IMR-90 (cell line): ENCODE data around the gene PSENEN. TPM values are rescaled to one million over a fixed set of nuclear protein-coding genes. Genes with fewer than 3 reads are reported as not detected.

Experiments used
- ATAC-seq: fragments of 200-7000 bp; cut with Tn5 transposase; 2 replicates; pipeline ENCODE4 v1.9.1; 2020; ENCODE audit warnings: low read depth, mild to moderate bottlenecking, moderate library complexity
- BruUV-seq: library from RNA; stranded (reverse); fragments of 400-500 nt; replicated peaks from 2 replicates; lab custom pipeline; 2021; lab: Mats Ljungman, UMichigan
- CTCF ChIA-PET: fragments of 300-600 bp; formaldehyde crosslinking; extraction: SDS; loops from one replicate; lab custom pipeline; 2021; ENCODE audit warnings: antibody characterized with exemption; lab: Yijun Ruan, JAX
- POLR2A ChIA-PET: fragments of 300-600 bp; sonication (Branson Sonifier 250); formaldehyde crosslinking; loops from one replicate; lab custom pipeline; 2022; ENCODE audit warnings: antibody characterized with exemption; ENCODE audit not compliant: unreplicated experiment; lab: Charles Lee
- DNase-seq: peaks from one replicate; pipeline ENCODE4 v3.0.0; 2013
- H2AFZ ChIP-seq: replicated peaks from 2 replicates; pipeline ENCODE3; 2013; ENCODE audit warnings: low read length, mild to moderate bottlenecking; ENCODE audit not compliant: poor library complexity
- H2AK5ac ChIP-seq: 2 replicates; pipeline ENCODE4 v1.6.1; 2013; ENCODE audit warnings: low read depth, low read length, inconsistent platforms
- H2AK9ac ChIP-seq: replicated peaks from 2 replicates; pipeline ENCODE3; 2013; ENCODE audit warnings: mild to moderate bottlenecking, low read depth, low read length, moderate library complexity; ENCODE audit not compliant: poor library complexity
- H2BK120ac ChIP-seq: 2 replicates; pipeline ENCODE4 v1.6.1; 2013; ENCODE audit warnings: low read depth, low read length, inconsistent platforms
- H2BK15ac ChIP-seq: 3 replicates; pipeline ENCODE4 v1.6.1; 2013; ENCODE audit warnings: low read depth, low read length, inconsistent platforms
- H2BK20ac ChIP-seq: 2 replicates; pipeline ENCODE4 v1.6.1; 2013; ENCODE audit warnings: low read depth, mild to moderate bottlenecking, inconsistent platforms, low read length, moderate library complexity
- H2BK5ac ChIP-seq: 2 replicates; pipeline ENCODE4 v1.6.1; 2013; ENCODE audit warnings: mild to moderate bottlenecking, low read depth, low read length, inconsistent platforms; ENCODE audit not compliant: poor library complexity, severe bottlenecking
- H3K14ac ChIP-seq: replicated peaks from 2 replicates; pipeline ENCODE4 v1.6.1; 2013; ENCODE audit warnings: low read depth, low read length, inconsistent platforms
- H3K18ac ChIP-seq: 2 replicates; pipeline ENCODE4 v1.6.1; 2013; ENCODE audit warnings: low read depth, low read length, control low read depth
- H3K23ac ChIP-seq: 2 replicates; pipeline ENCODE4 v1.6.1; 2013; ENCODE audit warnings: low read depth, low read length, inconsistent platforms
- H3K27ac ChIP-seq: 2 replicates; pipeline ENCODE4 v1.5.1; 2013; ENCODE audit warnings: mild to moderate bottlenecking, control low read depth, low read length; ENCODE audit not compliant: insufficient read depth
- H3K27me3 ChIP-seq: 2 replicates; pipeline ENCODE4 v1.6.1; 2013; ENCODE audit warnings: low read length; ENCODE audit not compliant: control insufficient read depth, insufficient read depth
- H3K36me3 ChIP-seq: 2 replicates; pipeline ENCODE4 v1.6.1; 2013; ENCODE audit warnings: low read length, mixed read lengths; ENCODE audit not compliant: control insufficient read depth, insufficient read depth
- H3K4ac ChIP-seq: 2 replicates; pipeline ENCODE4 v1.6.1; 2013; ENCODE audit warnings: low read depth, low read length, inconsistent platforms
- H3K4me1 ChIP-seq: 2 replicates; pipeline ENCODE4 v1.6.1; 2013; ENCODE audit warnings: low read length, mixed read lengths; ENCODE audit not compliant: control insufficient read depth, insufficient read depth
- H3K4me2 ChIP-seq: 2 replicates; pipeline ENCODE4 v1.6.1; 2013; ENCODE audit warnings: low read depth, mild to moderate bottlenecking, control low read depth, low read length, moderate library complexity
- H3K4me3 ChIP-seq: 2 replicates; pipeline ENCODE4 v1.5.1; 2013; ENCODE audit warnings: low read depth, mild to moderate bottlenecking, control low read depth, low read length, moderate library complexity; ENCODE audit not compliant: insufficient read depth
- H3K56ac ChIP-seq: 2 replicates; pipeline ENCODE4 v1.6.1; 2013; ENCODE audit warnings: low read length, inconsistent platforms; ENCODE audit not compliant: insufficient read depth; ENCODE audit errors: extremely low read depth
- H3K79me1 ChIP-seq, 2 experiments: 2 replicates each; pipeline ENCODE4 v1.6.1; 2013; ENCODE audit warnings: low read length in 2 of 2, inconsistent platforms in 1 of 2, low read depth in 1 of 2
- H3K9ac ChIP-seq: 2 replicates; pipeline ENCODE4 v1.6.1; 2013; ENCODE audit warnings: low read depth, low read length, control low read depth
- H3K9me1 ChIP-seq: 2 replicates; pipeline ENCODE4 v1.6.1; 2013; ENCODE audit warnings: low read length, inconsistent platforms; ENCODE audit not compliant: insufficient read depth
- H3K9me3 ChIP-seq: 2 replicates; pipeline ENCODE4 v1.6.1; 2013; ENCODE audit warnings: low read length; ENCODE audit not compliant: control insufficient read depth, insufficient read depth
- H4K20me1 ChIP-seq: 2 replicates; pipeline ENCODE4 v1.6.1; 2013; ENCODE audit warnings: low read length, inconsistent platforms; ENCODE audit not compliant: insufficient read depth
- H4K5ac ChIP-seq: 2 replicates; pipeline ENCODE4 v1.6.1; 2013; ENCODE audit warnings: mild to moderate bottlenecking, low read depth, low read length, control low read depth
- H4K8ac ChIP-seq, 2 experiments: 2 replicates each; pipeline ENCODE4 v1.6.1; 2013; ENCODE audit warnings: low read depth in 2 of 2, low read length in 2 of 2, control low read depth in 1 of 2, inconsistent platforms in 1 of 2
- H4K91ac ChIP-seq: 2 replicates; pipeline ENCODE4 v1.6.1; 2013; ENCODE audit warnings: low read depth, low read length, inconsistent platforms; ENCODE audit not compliant: insufficient read depth
- CEBPB ChIP-seq: IDR thresholded peaks from 2 replicates; pipeline ENCODE4 v1.6.1; 2012; ENCODE audit warnings: low read depth, low read length, improper control_type of control experiment
- FOS ChIP-seq: fragments of 150-350 bp; IDR thresholded peaks from 2 replicates; pipeline ENCODE4 v1.6.1; 2016; ENCODE audit warnings: low read depth, low read length
- MAZ ChIP-seq: IDR thresholded peaks from 2 replicates; pipeline ENCODE4 v1.6.1; 2012; ENCODE audit warnings: low read depth, mild to moderate bottlenecking, low read length, improper control_type of control experiment, moderate library complexity, borderline replicate concordance
- RFX5 ChIP-seq: IDR thresholded peaks from 2 replicates; pipeline ENCODE4 v1.8.0; 2012; ENCODE audit warnings: low read depth, mild to moderate bottlenecking, low read length, moderate library complexity
- SMC3 ChIP-seq: fragments of 150-350 bp; IDR thresholded peaks from 2 replicates; pipeline ENCODE4 v1.6.1; 2016; ENCODE audit warnings: low read depth, mild to moderate bottlenecking, antibody characterized with exemption, low read length, moderate library complexity
- WGBS, 2 experiments: methylation state at CpG; one replicate each; pipeline versions ENCODE4 v1.1.5 to v1.1.7; 2013; ENCODE audit warnings: missing lambda C conversion rate in 2 of 2; ENCODE audit not compliant: insufficient read length in 1 of 2; ENCODE audit errors: extremely low coverage in 2 of 2; 5-methylcytosine and 5-hydroxymethylcytosine counted together
- dilution Hi-C: fragments of 300-500 bp; cut with HindIII; formaldehyde crosslinking; loops from one replicate; pipeline ENCODE4 v1.14.3; 2018; ENCODE audit warnings: low sequenced_read_pairs; ENCODE audit not compliant: unreplicated experiment
- in situ Hi-C: fragments of 300-500 bp; cut with MboI; formaldehyde crosslinking; loops from 3 replicates; pipeline ENCODE4 v1.14.3; 2019; ENCODE audit warnings: low sequenced_read_pairs, inconsistent platforms, mixed read lengths
- intact Hi-C: fragments of 100-400 bp; cut with micrococcal nuclease; formaldehyde crosslinking; loops from 2 replicates; pipeline ENCODE4 v1.10.0; 2022
- polyA plus RNA-seq, 3 experiments: library from polyadenylated mRNA; depleted of rRNA; stranded (reverse); fragments of >200 nt; gene quantifications; 2 replicates each; pipeline ENCODE4 v1.2.3, GENCODE V29; 2012; ENCODE audit warnings: low replicate concordance in 1 of 3
- total RNA-seq: library from RNA; depleted of rRNA; stranded (reverse); fragments of >200 nt; gene quantifications from 2 replicates; pipeline ENCODE4 v1.2.3, GENCODE V29; 2012
- TF ChIP-seq, protein P1 (sequence below): fragments of 150-350 bp; IDR thresholded peaks from 2 replicates; pipeline ENCODE4 v1.6.1; 2017; ENCODE audit warnings: mild to moderate bottlenecking, antibody characterized with exemption, low read length, low read depth

Gene PSENEN
- total and polyA plus RNA-seq, 2 of the 4 experiments (the other 2 are of a cell fraction), result 9.0 to 47.0 TPM

DNA sequence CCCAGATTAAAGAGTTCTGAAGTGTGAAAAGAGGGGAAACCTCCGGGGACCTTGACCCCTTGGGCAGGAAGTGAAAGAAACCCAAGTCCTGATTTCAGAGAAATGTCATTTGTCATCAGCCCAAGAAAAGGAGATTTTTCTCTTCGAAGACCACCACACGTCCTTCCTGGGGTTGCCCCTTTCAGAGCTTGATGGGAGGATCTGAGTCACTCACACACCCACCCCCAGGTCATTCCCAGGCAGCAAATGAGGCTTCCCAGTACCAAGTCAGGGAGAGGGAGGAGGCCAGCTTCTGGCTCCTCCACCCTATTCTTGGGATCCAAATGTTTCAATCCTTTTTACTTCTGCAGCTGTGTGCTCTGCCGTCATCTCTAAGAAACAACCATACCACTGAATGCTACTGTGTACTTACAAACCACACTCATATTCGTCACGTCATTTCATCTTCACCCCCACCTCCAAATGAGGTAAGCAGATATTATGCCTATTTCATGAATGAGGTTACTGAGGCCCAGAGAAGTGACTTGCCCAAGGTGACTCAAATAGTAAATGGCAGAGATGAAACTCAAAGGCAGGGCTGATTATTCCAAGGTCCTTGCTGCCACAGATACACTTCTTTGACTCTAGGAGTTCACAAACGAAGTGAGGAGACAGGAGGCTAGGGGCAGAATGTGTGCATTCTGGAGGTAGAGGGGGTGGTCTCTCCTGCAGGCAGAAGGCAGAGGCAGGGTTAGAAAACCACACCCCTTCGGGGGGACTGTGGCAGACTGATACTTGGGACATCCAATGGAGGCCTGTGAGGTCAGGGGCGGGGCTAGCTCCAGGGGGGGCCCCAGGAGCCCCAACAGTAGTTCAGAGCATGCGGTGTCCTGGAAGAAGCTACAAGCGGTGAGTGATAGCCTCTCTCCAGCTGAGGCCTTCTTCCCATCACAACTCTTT is 32.6 kb upstream of the PSENEN start:
- Histone ChIP-seq H3K9me1 (no peaks in the 10 kb centered on the region), H2BK15ac (no peak overlapping the region), H3K27ac (no peak overlapping the region), H3K18ac (no peak overlapping the region), H2AK9ac (no peak overlapping the region), H3K27me3 (no peaks in the 10 kb centered on the region), H3K4me2 (no peak overlapping the region), H3K79me1 (peaks cover 0 to 10% of the 10 kb centered on the region in 2 experiments; a peak in 1 of 4 replicates), H2BK120ac (no peak overlapping the region), H3K56ac (no peak overlapping the region), H2BK20ac (no peak overlapping the region), H3K4ac (no peak overlapping the region), H3K36me3 (no peaks in the 10 kb centered on the region), H2AFZ (no peak overlapping the region), H3K9ac (no peak overlapping the region), H4K91ac (no peak overlapping the region), H3K9me3 (no peaks in the 10 kb centered on the region), H3K14ac (no peak overlapping the region), H4K8ac (no peak overlapping the region), H3K4me1 (peaks cover 8% of the 10 kb centered on the region), H3K23ac (no peak overlapping the region), H3K4me3 (no peak overlapping the region), H4K5ac (no peak overlapping the region), H2AK5ac (no peak overlapping the region), H4K20me1 (no peaks in the 10 kb centered on the region), H2BK5ac (no peak overlapping the region)
- BruUV-seq, result no TSS peak
- dilution Hi-C loops, result no loop called here
- TF ChIP-seq SMC3, result no peak
- no peak for TF ChIP-seq MAZ
- no peak for TF ChIP-seq CEBPB
- TF ChIP-seq, protein P1, sequence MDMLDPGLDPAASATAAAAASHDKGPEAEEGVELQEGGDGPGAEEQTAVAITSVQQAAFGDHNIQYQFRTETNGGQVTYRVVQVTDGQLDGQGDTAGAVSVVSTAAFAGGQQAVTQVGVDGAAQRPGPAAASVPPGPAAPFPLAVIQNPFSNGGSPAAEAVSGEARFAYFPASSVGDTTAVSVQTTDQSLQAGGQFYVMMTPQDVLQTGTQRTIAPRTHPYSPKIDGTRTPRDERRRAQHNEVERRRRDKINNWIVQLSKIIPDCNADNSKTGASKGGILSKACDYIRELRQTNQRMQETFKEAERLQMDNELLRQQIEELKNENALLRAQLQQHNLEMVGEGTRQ, result no peak
- TF ChIP-seq FOS, result no peak
- no peak for TF ChIP-seq RFX5
- in situ Hi-C loops, result no loop called here
- ATAC-seq, result no peak
- 67% methylated on average over 1 of the region's 11 CpGs; no CpG with 5 or more reads in 1 of the 2 experiments for WGBS, 2 experiments
- POLR2A ChIA-PET, result no interaction called here
- CTCF ChIA-PET, result no interaction called here
- intact Hi-C loops, result no loop called here
- no peak for DNase-seq
